CD4-positive, alpha-beta T cell treated with Interleukin-10 for 1 hour (primary cell): ENCODE data around the gene ENKUR.
A peak's percentile ranks its signal among the peaks of the same experiment; 100 is the strongest.
"Not testable (repeated sequence)": the region's sequence is repeated elsewhere in the genome, so short reads cannot be mapped to it uniquely, and the experiment has no call there.

ENCODE experiments used
- DNase-seq: peaks from one replicate; pipeline ENCODE4 v3.0.0-alpha.2; 2020

Gene ENKUR

DNA sequence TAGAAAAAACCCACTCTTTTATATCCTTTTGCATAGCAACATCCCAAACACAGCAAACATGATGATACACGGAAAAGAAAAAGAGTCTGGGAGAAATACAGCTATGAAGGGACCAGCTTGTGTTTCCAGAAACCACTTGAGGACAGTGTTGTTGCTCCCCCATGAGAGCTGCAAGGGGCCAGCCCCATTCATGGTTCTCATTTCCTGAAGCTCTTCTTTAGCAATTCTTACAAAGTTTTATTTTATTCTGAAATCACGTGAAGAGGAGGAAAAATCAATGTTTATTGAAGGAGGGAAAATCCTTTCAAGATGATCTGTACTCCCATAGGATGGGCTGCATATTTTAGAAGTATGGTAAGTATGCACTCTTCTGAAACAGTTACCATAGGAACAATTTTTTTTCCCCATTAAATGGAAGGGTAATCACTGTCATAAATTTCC, 46.1 kb downstream of the ENKUR start:
- DNase-seq = no peak

DNA sequence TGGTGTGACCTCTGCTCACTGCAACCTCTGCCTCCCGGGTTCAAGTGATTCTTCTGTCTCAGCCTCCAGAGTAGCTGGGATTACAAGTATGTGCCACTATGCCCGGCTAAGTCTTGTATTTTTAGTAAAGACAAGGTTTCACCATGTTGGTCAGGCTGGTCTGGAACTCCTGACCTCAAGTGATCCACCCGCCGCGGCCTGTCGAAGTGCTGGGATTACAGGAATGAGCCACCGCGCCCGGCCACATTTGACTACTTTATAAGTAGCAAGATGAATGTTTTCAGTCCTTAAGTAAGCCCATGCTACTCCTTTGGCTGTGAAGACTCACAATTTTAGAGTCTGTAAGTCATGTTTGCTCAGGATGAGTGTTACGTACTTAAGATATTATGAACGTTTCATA, 47.0 kb downstream of the ENKUR start:
- not testable (repeated sequence) for DNase-seq

DNA sequence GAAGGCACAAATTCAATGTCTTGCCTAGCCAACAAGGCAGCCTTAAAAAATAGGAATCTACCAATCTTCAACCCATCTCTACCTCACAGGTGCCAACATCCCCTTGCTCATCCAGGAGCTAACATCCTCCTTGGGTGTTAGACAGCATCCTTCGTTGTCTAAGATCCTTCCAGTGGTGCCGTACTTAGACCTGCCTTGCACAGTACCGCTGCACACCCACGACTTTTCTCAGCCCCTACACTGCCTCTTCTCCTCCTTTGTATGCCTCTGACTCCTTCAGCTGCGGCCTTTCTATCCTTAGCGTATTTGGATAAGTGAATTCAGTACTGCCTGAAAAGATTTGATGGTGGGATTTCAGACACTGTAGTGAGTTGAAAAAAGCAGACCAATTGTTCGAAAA, 47.6 kb downstream of the ENKUR start:
- no peak for DNase-seq

DNA sequence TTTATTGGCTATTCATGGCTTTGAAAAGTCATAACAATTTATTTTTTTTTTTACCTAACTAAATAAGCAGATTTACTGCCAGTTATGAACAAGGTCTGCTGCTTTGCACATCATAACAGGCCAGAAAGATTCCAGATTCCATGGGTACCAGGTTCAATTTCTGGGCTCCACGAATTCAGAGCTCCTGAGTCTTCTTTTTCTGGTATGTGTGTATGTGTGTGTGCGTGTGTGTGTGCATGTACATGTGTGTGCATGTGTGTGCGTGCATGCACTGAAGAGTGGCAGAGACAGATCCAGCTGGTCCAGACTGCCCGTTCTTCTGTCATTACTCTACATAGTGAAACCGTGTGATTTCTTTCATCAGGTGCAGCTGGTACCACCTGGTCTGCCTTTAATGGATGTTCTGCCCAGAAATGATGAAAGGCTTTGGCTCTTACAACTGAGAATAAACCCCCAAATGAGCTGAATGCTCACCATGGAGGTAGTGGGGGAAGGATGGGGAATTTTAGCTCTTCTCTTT, 48.9 kb downstream of the ENKUR start:
- no peak for DNase-seq

DNA sequence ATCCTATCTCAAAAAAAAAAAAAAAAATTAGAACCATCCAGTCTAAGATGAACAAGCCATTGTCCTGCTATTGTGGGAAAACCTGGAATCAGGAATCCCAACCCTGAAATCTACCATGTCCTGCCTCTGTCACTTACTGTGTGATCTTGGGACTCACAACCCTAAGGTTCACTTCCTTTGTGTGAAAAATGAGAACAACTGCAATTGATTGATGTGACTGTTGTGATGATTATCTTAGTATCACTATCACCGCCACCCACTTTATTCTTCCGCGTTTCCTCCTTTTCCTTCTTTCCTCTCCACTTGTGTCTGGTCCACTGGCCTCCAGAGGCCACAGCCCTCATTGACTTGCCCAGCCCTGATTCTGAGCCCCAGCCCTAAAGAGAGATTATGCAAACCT, 50.9 kb downstream of the ENKUR start:
- no peak for DNase-seq

DNA sequence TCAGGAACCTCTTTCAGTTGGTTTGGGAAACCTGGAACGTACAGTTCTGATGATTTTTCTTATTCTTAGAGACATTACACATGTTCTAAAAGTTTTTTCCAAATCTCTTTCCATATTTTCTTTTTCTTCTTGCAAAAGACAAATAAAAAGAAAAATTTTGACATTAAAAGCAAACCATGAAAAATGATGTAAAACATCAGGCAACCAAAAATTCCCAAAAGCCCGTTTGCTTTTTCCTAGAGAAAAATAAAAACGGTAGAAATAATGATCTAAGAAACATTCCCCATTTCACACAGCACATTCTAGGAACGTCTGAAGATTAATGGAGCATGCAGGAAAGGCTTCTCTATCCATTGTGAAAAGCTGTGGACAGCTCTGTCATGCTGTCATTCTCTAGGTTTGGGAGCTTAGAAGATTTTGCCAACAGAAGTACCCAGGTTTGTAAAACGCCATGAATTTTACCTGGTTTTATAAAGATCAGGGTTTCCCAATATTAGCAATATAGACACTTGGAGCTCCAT, 52.4 kb downstream of the ENKUR start:
- no peak for DNase-seq

DNA sequence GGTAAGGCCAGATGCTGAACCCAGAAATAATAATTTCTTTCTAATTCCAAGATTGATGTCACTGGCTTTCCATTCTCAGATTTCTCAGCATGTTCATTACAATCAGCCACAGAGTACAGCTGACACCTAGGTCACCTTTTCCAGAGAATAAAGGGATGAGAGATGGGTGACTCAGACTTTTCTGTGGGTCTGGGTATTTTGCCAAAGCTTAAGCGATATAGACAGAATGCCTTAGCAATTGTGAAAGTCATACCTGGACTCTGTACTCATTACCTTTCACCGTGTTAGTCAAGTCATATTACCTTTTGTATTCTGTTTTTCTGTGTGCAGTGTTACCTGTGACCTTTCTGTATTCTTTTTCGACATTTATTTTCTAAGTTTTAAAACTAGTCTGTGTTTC, 53.0 kb downstream of the ENKUR start:
- DNase-seq = no peak

DNA sequence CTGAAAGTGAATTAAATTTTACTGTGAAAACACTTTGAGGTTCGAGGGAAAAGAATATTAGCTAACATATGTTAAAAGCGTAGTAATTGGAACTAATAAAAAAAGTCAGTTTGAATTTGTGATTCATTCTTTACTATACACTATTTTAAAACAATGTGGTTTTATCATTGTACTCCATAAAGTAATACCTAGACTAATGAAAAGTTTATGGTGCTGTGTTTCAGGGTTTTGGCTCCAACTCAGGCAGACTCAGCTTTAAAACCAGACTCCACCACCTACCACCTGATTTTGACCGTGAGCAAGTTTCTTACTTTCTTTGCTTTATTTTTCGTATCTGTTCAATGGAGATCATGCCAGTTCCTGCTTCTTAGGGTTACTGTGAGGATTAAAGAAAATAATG, 54.4 kb downstream of the ENKUR start:
- no peak for DNase-seq

DNA sequence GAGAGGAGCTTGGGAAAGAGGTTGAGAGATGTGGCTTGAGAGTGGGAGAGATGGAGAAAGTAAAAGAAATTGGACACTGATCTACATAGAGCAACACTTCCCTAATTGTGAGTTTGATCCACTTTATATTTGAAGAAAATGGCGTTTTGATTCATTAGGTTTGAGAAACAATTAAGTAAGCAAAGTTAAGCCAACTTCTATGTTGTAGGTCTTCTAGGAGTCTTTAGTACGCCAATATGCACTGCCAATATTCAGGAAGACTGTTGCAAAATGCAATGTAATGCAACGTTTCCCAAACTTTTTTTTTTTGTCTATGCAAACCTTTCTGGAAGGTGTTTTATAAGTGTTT, 56.6 kb downstream of the ENKUR start:
- DNase-seq = no peak

DNA sequence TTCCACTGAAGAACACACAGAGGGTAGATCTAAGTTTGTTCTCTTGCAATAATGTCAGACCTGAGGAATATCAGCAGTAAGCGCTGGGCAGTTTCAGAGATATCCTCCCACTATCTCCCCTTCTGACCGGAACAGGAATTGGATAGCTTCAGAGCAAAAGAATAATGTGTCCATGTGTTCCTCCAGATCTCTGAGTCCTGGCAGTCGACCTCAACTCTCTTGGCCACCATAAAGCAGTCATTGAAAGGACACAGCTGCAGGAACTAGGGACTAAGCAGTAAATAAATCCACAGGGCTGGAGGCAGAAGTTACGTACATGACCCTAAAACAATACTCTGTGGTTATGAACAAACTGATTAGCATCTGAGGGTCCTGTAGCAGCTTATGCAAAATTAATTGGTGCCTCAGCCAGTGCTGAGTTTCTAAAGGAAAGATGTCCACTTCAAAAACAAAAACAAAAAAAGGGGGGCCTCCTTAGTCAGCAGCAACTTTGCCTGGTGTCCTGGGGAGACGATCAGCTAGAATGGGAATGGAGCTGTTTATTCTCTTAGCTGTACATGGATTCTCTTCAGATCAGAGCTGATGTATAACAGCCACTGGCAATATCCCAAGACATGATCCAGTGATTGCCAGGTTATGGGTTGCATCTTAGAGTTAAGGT, 57.1 kb downstream of the ENKUR start:
- DNase-seq = no peak

DNA sequence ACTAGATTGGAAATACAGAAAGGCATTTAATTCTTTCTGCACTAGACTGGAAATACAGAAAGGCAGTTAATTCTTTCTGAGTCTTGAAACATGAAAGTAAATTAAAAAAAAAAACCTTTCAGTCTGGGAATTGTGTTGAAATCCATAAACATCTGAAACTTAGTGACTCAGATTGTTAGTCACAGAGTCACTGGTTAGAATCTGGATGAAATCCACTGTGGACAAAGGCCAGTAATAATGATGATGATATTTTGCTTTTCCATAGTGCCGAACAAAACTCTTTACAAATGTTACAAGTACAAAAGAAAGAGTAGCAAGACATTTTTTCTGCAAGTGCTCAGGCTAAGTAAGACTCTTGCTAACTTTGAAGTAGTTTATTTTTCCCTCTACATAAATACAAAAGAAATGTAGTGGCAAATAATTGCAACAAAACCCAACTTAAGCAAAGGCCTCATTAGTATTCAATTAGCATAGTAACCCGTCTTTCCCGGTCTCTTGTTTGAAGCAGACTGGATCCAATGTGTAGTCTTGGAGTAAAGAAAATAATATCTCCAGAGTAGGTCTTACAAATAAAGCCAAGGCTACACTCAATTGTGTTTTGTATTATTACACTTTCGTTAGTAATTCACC, 57.8 kb downstream of the ENKUR start:
- DNase-seq = no peak

DNA sequence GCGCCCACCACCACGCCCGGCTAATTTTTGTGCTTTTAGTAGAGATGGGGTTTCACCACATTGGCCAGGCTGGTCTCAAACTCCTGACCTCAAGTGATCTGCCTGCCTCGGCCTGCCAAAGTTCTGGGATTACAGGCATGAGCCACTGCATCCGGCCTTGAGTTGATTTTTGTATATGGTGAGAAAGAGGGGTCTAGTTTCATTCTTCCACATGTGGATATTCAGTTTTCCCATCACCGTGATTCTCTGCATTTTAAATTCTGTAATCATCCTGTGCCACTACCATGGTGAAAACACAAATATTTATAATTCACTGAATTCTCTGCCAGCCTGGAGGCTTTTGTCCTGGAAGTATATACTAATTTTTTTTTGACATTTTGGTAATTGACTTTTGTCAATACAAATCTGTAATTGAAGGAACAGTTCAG, 58.3 kb downstream of the ENKUR start:
- not testable (repeated sequence) for DNase-seq

DNA sequence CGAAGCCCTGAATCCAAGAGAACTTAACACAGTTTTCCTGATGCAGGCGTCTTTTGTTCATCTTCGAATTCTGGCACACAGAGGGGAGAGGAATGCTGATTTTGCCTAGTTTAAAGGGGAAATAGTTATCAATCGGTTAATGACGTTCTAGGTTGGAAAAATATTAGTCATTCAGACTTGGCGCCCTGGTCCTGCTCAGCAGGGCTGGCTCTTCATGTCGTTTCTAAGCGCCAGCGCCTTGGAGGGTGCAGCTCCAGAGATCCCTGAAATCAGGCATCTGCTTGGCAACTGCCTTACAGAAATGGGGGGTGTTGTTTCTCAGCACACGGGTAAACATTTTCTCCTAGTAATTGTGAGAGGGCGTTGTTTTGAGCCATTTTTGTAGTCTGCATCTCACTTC, 62.3 kb downstream of the ENKUR start:
- no peak for DNase-seq

DNA sequence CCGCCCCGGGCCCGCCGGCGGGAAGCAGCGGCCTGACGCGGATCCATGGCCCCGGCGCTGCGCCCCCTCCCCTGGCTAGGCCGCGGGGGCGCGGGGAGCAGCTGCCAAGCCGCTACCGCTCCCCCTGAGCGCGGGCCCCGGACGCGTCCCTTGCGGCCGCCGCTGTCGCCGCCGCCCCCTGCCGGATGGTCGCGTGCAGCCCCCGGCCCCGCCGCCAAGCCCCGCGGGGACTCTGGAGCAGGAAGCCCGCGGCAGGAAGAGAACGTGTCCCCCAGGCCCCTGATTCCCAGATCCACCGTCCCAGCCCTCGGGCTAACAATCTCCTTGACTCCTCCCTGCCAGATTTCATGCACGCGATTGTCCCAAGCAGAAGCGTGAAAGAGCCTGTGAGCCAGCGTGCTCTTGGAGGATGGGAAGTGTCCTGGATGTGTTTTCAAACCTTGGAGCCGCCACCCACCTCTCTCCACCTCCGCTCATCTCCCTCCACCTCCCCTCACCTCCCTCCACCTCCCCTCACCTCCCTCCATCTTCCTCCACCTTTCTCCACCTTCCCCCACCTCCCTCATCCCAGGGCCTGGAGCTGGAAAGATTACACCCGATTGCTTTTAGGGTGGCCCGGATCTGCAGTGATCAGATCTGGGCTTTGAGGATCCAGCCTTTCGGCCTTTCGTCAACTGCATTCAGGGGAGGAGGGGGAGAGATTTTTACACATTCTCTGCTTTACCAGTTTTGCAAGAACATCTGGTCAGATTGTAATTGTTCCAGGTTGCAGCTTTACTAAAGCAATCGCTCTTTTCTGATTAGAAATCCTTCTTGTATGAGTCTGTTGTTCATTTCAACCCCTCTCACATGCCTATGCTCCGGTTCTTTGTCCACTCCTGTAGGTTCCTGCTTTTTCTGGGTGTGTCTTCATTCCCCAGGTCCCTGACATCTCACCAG, 63.0 kb downstream of the ENKUR start:
- DNase-seq = peak; percentile 55

DNA sequence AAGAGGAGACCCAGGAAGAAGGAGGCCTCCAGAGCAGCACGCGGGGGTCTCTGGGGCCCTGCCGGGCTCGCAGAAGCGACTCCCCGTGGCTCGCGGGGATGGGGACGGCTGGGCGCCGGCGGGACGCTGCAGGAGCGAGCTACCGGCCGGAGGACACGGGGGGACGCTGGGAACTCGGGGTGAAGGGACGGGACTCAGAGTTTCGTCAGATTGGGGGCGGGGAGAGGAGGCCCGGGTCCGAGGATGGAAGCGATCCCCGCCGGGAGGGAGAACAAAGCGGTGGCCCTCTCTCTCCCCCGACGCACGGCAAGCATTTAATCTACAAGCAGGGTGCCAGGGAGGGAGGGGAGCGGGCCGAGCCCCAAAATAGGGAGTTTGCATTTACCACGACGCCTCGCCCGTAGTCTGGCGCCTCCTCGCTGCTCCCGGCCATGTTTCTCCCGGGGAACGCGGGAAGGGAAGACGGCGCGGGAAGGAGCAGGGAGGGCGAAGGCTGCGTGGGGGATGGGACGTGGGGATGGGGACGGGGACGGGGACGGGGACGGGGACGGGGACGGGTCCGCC, 63.7 kb downstream of the ENKUR start, which contains the start of gene PRTFDC1:
TSS of gene PRTFDC1 (minus strand) at position 464 of the 564 bp plus-strand sequence. CDS start at position 433, 31 bp downstream.
- peak; percentile 22 for DNase-seq

DNA sequence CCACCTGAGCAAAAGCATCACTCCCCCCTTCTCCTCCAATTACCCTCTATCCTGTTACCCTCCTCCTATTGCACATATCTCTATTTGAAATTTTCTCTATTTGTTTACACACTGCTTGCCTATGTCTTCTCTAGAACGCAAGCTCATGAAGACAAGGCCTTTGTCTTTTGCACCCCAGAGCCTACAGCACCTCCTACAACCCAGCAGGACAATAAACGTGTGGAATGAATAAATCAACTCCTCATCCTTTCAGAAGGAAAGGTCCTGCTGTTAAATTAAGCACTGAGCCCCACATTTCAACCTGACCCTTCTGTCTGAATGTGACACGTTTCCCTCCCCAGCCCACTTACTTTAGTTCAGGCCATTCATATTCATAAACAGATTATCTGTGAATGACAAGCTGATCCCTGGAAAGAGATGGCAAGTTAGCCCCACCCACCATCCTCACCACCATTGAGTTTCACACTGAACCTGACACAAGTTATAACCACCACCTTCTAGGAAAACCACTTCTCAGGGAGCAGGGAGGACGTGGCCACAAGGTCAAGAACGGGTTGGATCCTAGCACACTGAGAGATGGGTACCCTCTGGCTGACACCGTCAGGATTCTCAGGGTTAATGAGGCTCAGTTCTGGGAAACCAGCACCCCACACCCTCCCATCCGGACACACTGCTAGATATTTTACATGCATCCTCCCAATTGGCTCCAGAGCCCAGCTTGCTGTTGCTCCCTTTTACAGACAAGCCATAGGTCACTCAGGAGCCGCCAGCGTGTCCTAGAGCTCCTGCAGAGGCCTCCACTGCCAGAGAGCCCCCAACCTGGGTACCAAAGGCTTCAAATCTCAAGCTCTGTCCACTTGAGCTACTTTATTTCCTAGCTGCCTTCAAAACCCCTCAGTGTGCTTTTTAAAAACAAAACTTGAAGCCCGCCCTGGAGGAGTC, 64.5 kb downstream of the ENKUR start:
- DNase-seq = peak; percentile 12

DNA sequence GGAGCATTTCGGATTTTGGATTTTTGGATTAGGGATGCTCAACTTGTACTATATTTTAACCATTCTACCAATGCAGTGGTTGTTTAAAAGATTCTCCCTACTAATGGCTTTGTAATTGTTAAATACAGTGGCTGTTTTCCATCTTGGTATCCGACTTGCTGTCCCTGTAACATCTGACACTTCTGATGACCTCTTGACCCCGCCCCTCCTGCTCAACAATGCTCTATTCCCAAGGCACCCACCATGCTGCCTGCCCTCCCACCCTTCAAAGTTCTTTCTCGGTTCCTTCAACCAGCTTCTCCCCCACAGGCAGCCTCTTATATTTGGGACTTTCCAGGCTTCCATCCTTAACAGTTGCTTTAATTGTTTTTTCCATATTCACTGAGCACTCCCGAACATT, 65.5 kb downstream of the ENKUR start:
- no peak for DNase-seq

DNA sequence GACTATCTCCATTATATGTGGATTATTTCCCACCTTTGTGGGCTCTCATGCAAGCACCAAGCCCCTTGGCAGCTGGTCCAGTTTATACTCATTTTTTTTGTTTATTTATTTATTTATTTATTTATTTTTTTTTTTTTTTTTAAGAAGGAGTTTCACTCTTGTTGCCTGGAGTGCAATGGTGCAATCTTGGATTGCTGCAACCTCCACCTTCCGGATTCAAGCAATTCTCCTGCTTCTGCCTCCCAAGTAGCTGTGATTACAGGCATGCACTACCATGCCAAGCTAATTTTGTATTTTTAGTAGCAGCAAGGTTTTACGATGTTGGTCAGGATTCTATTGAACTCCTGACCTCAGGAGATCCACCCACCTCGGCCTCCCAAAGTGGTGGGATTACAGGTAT, 66.3 kb downstream of the ENKUR start:
- no peak for DNase-seq

DNA sequence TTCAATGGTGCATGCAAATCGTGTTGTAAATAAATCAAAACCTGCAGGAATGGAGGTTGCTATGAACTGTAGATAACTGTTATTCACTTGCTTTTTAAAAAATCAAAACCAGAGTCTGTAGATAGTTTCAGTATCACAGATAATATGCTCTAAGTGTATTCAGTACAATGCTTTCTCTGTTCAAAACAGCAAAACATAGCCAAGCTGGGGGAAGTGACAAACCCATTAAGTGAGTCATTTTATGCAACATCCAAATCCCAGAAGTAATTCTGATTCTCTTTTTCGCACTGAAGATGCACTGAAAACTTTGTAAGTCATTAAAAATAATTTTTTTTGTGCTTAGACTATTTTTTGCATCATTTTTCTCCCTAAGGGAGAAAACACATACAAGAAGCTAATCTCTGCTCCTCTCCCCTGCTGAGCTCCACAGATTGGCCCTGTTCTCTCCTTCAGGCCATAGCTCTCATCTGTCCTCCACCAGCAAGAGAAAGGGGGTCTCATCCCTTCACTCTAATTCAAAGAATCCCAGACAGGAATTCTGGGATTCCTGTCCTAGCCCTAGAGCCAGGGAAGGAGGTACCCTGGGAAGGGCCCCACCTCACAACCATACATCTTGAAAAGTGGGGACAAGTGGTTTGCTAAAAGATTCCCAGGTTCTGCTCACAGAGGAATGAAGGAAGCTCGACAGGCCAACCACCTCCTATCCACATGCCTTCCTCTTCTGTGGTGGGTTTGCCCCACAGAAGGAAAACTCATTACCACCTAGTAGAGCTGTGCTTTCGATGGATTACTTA, 68.5 kb downstream of the ENKUR start:
- no peak for DNase-seq

DNA sequence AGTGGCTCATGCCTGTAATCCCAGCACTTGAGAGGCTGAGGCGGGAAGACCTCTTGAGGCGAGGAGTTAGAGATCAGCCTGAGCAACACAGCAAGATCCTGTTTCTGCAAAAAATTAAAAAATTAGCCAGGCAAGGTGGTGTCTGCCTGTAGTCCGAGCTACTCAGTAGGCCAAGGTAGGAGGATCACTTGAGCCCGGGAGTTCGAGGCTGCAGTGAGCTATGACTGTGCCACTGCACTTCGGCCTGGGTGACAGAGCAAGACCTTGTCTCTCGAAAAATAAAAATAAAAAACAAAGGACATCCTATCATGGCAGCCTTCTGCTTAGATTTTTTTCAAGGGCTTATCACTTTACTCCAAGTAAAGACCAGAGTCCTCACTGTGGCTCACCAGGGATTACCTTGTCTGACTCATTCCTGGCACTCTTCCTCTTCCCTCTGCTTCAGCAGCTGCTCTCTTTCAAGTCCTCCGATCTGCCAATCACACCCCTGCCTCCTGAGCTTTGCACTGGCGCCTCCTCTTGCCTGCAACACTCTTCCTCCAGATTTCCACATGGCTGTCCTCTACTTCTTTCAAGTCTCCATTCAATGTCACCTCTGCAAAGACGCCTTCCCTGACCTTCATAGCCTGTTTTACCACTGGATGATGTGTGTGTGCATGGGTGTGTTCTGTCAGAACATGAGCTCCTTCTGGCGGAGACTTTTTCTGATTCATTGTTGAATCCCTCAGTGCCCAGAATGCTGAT, 71.3 kb downstream of the ENKUR start:
- no peak for DNase-seq
